ENCODE measurements around the gene TTN.

DNA sequence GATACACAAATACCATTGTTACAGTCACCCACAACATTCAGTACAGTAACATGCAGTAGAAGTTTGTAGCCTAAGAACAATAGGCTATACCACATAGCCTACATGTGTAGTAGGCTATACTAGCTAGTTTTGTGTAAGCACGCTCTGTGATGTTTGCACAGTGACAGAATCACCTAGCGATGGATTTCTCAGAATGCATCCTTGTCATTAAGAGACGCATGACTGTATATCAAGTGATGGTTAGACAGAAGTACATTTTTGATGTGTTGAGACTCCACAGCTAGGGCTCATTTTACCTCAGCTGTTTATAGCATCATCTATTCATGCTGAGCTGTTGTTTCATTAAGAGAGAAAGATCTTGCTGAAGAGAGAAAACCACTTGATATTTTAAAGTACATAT is 307.6 kb downstream of the TTN start:
- TF ChIP-seq POLR2A (IDR thresholded peaks at IDR 0.05; ENCODE audit: low read length) (no peak), GATA1 (IDR thresholded peaks at IDR 0.05; ENCODE audit: low read depth, low read length) (no peak)

Measured in erythroblast (primary cell).